ENCODE results near the gene HSF5. TPM values are rescaled to one million over a fixed set of nuclear protein-coding genes. Genes with fewer than 3 reads are reported as not detected.

Gene HSF5
- total RNA-seq, 1 experiment from 2014 or later: not detected

DNA sequence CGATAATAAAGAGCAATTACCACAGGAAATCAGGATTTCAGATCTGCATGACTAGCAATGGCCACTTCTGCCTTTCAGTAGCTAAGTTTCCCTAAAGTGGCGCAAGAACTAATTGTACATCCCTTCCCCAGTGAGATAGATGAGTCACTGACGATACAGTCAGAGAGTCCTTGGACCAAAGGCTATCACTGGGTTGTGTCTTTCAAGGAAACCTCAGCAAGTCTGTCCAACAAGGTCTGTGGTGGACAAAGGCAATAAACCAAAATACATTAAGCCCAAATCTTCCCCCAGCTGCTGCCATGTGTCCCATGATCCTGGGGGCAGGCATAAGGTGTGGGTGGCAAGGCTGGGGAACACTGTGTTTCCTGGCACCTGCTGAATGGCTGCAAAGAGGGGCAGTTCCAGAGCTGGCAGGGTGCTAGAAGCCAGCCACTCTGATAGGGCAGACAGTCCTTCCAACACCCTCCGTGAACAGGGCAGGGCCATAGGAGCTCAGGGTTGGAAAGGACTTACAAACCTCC, 46.8 kb upstream of the HSF5 start:
- H3K27me3 ChIP-seq (ENCODE audit: insufficient read depth, low read length): no peaks in the 10 kb centered on the region

More for the DNA sequence above, 46.8 kb upstream of the HSF5 start:
- Histone ChIP-seq H2BK15ac (ENCODE audit: low read depth, low read length) (no peak overlapping the region), H2AFZ (ENCODE audit: low read length) (no peak overlapping the region), H3T11ph (ENCODE audit: low read length) (no peak overlapping the region), H3K23ac (ENCODE audit: insufficient read length, low read depth, low read length) (no peak overlapping the region), H3K56ac (ENCODE audit: insufficient read length, low read depth, low read length) (no peak overlapping the region), H3K79me2 (ENCODE audit: insufficient read depth, low read length) (no peaks in the 10 kb centered on the region), H2BK20ac (ENCODE audit: low read depth, low read length, poor library complexity, severe bottlenecking) (no peak overlapping the region), H3K4me1 (ENCODE audit: insufficient read depth, low read length) (0 out of 2 replicates have a peak, but pooled peaks cover 2% of the 10 kb centered on the region), H4K8ac (replicated peaks; ENCODE audit: insufficient read length, low read depth, low read length) (no peak overlapping the region), H3K23me2 (ENCODE audit: insufficient read length, low read depth, low read length, poor library complexity, severe bottlenecking) (peaks cover 5% of the 10 kb centered on the region), H2BK12ac (ENCODE audit: insufficient read length, low read depth, low read length) (no peak overlapping the region), H3K9ac (ENCODE audit: extremely low read depth, insufficient read length, low read length) (no peak overlapping the region), H2BK120ac (ENCODE audit: low read depth, low read length, poor library complexity, severe bottlenecking) (no peak overlapping the region), H3K14ac (ENCODE audit: insufficient read depth, low read length) (no peak overlapping the region), H3K4me2 (ENCODE audit: insufficient read depth, insufficient read length, low read length) (no peak overlapping the region), H3K18ac (ENCODE audit: insufficient read length, low read depth, low read length) (no peak overlapping the region), H3K9me3 (ENCODE audit: control insufficient read depth, low read depth, low read length) (no peaks in the 10 kb centered on the region), H2BK5ac (ENCODE audit: insufficient read length, low read length) (no peak overlapping the region), H3K4ac (ENCODE audit: low read depth, low read length) (no peak overlapping the region), H2AK5ac (ENCODE audit: insufficient read length, low read length) (no peak overlapping the region), H3K27ac (ENCODE audit: insufficient read length, low read depth, low read length) (no peak overlapping the region), H4K91ac (ENCODE audit: insufficient read length, low read depth, low read length) (no peak overlapping the region), H4K20me1 (ENCODE audit: control insufficient read depth, insufficient read depth, insufficient read length) (no peaks in the 10 kb centered on the region), H4K5ac (ENCODE audit: insufficient read length, low read depth, low read length) (no peak overlapping the region), H3K79me1 (ENCODE audit: insufficient read depth, low read depth, low read length, poor library complexity, severe bottlenecking) (no peaks in the 10 kb centered on the region)
- TF ChIP-seq CTCF (conservative IDR thresholded peaks at IDR 0.05): no peak
- Mint-ChIP-seq H3K9me3 (no peaks in the 10 kb centered on the region), H3K27me3 (ENCODE audit: low read depth) (peaks cover 48% of the 10 kb centered on the region), H3K4me1 (peaks cover 22 to 36% of the 10 kb centered on the region in 2 experiments), H3K27ac (no peak overlapping the region), H3K36me3 (ENCODE audit: insufficient read depth in 1 of 3, low read depth in 3 of 3) (no peaks in the 10 kb centered on the region), H3K4me3 (no peak overlapping the region)
- no CpG with 5 or more reads among the region's 4 CpGs for WGBS (ENCODE audit: extremely low coverage, insufficient read length, low lambda C conversion rate)
- DNase-seq: peak; percentile 26

Measured in H9 (cell line).